Prostate gland (tissue), 2 donors: ENCODE measurements around the gene ZNF343. TPM values are rescaled to one million over a fixed set of nuclear protein-coding genes. Genes with fewer than 3 reads are reported as not detected.

ENCODE experiments used
- DNase-seq: peaks from one replicate; pipeline ENCODE4 v3.0.0-alpha.2; 2019; ENCODE audit warnings: low spot score
- H3K27ac ChIP-seq, 2 donors: fragments of 200-600 bp; sonication (generic); 2 replicates each; pipeline ENCODE4 v1.5.1; 2017 to 2019
- H3K27me3 ChIP-seq: fragments of 200-600 bp; sonication (generic); replicated peaks from 2 replicates; pipeline ENCODE4 v1.5.1; 2019; ENCODE audit not compliant: insufficient read depth
- H3K36me3 ChIP-seq, 2 donors: fragments of 200-600 bp; sonication (generic); 1 replicate in 1 of 2; 2 replicates in 1 of 2; pipeline versions ENCODE4 v1.5.1 to v1.8.1; 2017 to 2019
- H3K4me1 ChIP-seq: fragments of 200-600 bp; sonication (generic); replicated peaks from 2 replicates; pipeline ENCODE4 v1.5.1; 2019
- H3K4me3 ChIP-seq, 2 donors: fragments of 200-600 bp; sonication (generic); 2 replicates each; pipeline ENCODE4 v1.5.1; 2017 to 2019
- H3K9me3 ChIP-seq: fragments of 200-600 bp; sonication (generic); 2 replicates; pipeline ENCODE4 v1.5.1; 2017
- POLR2A ChIP-seq: fragments of 450-650 bp; IDR thresholded peaks from one replicate; pipeline ENCODE4 v1.6.1; 2016; ENCODE audit warnings: antibody characterized with exemption, mild to moderate bottlenecking
- POLR2AphosphoS5 ChIP-seq: sonication (generic); formaldehyde crosslinking; IDR thresholded peaks from one replicate; pipeline ENCODE4 v1.6.1; 2017; ENCODE audit warnings: antibody characterized with exemption
- WGBS: methylation state at CpG from one replicate; pipeline ENCODE4 v1.1.5; 2018; 5-methylcytosine and 5-hydroxymethylcytosine counted together
- intact Hi-C: fragments of 100-400 bp; cut with DNase I; formaldehyde crosslinking; loops from one replicate; pipeline ENCODE4 v1.14.2; 2022
- total RNA-seq, 2 donors: library from RNA; depleted of rRNA; stranded (reverse); fragments of >200 nt; gene quantifications; one replicate each; pipeline ENCODE4 v1.1.0, GENCODE V29; 2016
- TF ChIP-seq, protein P1 (sequence below), 4 experiments: fragments of 200-600 bp in 2 of 4; fragments of 450-650 bp in 2 of 4; sonication (generic) in 2 of 4; IDR thresholded peaks; 1 replicate in 3 of 4; 2 replicates in 1 of 4; pipeline ENCODE4 v1.5.1; 2016 to 2019; ENCODE audit warnings: antibody characterized with exemption in 4 of 4, mild to moderate bottlenecking in 2 of 4, moderate library complexity in 2 of 4

ZNF343 gene
- total RNA-seq, 2 donors from 2014 or later = 8.0 to 10.4 TPM

GRCh38 chr20:2520617-2521016 is 11.9 kb upstream of the ZNF343 start:
- TF ChIP-seq POLR2AphosphoS5 = no peak
- TF ChIP-seq, protein P1, sequence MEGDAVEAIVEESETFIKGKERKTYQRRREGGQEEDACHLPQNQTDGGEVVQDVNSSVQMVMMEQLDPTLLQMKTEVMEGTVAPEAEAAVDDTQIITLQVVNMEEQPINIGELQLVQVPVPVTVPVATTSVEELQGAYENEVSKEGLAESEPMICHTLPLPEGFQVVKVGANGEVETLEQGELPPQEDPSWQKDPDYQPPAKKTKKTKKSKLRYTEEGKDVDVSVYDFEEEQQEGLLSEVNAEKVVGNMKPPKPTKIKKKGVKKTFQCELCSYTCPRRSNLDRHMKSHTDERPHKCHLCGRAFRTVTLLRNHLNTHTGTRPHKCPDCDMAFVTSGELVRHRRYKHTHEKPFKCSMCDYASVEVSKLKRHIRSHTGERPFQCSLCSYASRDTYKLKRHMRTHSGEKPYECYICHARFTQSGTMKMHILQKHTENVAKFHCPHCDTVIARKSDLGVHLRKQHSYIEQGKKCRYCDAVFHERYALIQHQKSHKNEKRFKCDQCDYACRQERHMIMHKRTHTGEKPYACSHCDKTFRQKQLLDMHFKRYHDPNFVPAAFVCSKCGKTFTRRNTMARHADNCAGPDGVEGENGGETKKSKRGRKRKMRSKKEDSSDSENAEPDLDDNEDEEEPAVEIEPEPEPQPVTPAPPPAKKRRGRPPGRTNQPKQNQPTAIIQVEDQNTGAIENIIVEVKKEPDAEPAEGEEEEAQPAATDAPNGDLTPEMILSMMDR (IDR thresholded peaks at IDR 0.05) = no peak
- WGBS = 93% methylated on average over 3 of the region's 3 CpGs
- H3K4me1 ChIP-seq = no peaks in the 10 kb centered on the region
- no peaks in the 10 kb centered on the region for H3K9me3 ChIP-seq
- no peak for DNase-seq
- H3K27ac ChIP-seq = no peak overlapping the region
- H3K36me3 ChIP-seq = no peaks in the 10 kb centered on the region
- intact Hi-C loops = loop anchor here (10.0 kb wide), 1 partner anchor 334 kb away; no protein-coding TSS in a partner anchor
- no peak overlapping the region for H3K4me3 ChIP-seq
- H3K27me3 ChIP-seq = no peaks in the 10 kb centered on the region

DNA sequence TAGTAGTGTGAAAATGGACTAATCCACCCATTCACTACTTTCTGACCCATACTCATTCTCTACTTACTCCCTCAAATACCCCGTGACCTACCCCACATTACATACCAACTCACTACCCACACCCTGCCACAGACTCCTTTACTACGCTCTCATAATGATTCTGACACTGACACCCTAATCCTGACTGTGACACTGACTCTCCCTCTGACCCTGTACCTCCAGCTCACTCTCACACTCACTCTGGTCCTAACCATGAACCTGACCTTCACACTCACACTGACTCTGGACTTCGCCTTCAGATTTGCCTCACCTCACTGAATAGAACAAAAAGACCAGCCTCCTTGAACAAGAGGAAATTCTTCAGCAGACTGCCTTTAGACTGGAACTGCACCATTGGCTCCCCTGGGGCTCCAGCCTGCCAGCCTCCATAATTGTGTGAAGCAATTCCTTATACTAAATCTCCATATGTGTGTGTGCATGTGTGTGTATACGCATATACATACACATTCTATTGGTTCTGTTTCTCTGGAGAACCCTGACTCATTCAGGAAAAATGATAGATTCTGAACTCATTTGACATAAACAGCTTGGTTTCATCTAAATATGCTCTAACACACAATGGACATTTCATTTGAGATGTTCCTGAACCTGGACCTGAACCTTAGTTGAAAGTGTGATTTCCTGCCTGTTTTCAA is 10.5 kb upstream of the ZNF343 start:
- no peak for DNase-seq
- H3K9me3 ChIP-seq = no peaks in the 10 kb centered on the region
- H3K36me3 ChIP-seq = no peaks in the 10 kb centered on the region
- no peaks in the 10 kb centered on the region for H3K4me1 ChIP-seq
- no peak overlapping the region for H3K27ac ChIP-seq
- intact Hi-C loops = no loop called here
- WGBS = 92% methylated on average over 4 of the region's 4 CpGs
- no peak overlapping the region for H3K4me3 ChIP-seq
- no peaks in the 10 kb centered on the region for H3K27me3 ChIP-seq
- TF ChIP-seq POLR2AphosphoS5 (no peak), POLR2A (no peak)
- TF ChIP-seq, protein P1 (IDR thresholded peaks at IDR 0.05) = no peak

DNA sequence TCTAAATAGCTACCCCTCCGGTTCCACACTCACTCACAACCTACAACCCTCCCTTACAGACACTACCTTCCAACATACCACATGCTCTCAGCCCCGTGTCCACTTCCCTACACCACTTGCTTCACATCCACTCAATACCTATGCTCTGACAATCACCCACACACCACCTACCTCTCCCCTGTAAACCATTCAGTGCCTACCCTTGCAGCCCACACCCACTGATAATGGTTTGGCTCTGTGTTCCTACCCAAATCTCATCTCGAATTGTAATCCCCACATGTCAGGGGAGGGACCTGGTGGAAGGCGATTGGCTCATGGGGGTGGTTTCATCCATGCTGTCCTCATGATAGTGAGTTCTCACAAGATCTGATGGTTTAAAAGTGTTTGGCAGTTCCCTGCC is 9.8 kb upstream of the ZNF343 start:
- Histone ChIP-seq H3K4me3 (no peak overlapping the region), H3K27ac (no peak overlapping the region), H3K9me3 (no peaks in the 10 kb centered on the region), H3K4me1 (no peaks in the 10 kb centered on the region), H3K27me3 (no peaks in the 10 kb centered on the region), H3K36me3 (no peaks in the 10 kb centered on the region)
- no peak for DNase-seq
- TF ChIP-seq, protein P1 (IDR thresholded peaks at IDR 0.05) = no peak
- TF ChIP-seq POLR2AphosphoS5 = no peak
- no peak for TF ChIP-seq POLR2A
- WGBS = 72% methylated on average over 4 of the region's 4 CpGs
- intact Hi-C loops = no loop called here

DNA sequence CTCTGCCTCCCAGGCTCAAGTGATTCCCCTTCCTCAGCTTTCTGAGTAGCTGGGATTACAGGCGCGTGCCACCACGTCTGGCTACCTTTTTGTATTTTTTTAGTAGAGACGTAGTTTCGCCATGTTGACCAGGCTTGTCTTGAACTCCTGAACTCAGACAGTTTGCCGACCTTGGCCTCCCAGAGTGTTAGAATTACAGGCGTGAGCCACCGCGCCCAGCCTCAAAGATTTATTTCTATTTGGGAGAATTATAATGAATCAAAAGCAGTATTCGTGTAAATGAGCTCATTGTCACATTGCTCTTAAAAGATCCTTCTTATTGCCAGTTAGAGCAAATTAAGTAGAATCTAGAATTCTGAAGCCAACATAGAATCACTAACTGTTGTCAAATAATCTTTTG is 9.4 kb upstream of the ZNF343 start:
- Histone ChIP-seq H3K4me1 (no peaks in the 10 kb centered on the region), H3K27me3 (no peaks in the 10 kb centered on the region), H3K36me3 (no peaks in the 10 kb centered on the region), H3K9me3 (no peaks in the 10 kb centered on the region), H3K27ac (no peak overlapping the region), H3K4me3 (no peak overlapping the region)
- 78% methylated on average over 10 of the region's 10 CpGs for WGBS
- DNase-seq = no peak
- TF ChIP-seq POLR2A = no peak
- TF ChIP-seq, protein P1 (IDR thresholded peaks at IDR 0.05) = no peak
- TF ChIP-seq POLR2AphosphoS5 = no peak
- intact Hi-C loops = no loop called here

- intact Hi-C loops = no loop called here
- no peak overlapping the region for H3K27ac ChIP-seq
- no peaks in the 10 kb centered on the region for H3K36me3 ChIP-seq
- WGBS = 64% methylated on average over 2 of the region's 2 CpGs
- no peak overlapping the region for H3K4me3 ChIP-seq
- no peaks in the 10 kb centered on the region for H3K9me3 ChIP-seq
- no peak for DNase-seq
- no peaks in the 10 kb centered on the region for H3K27me3 ChIP-seq
- TF ChIP-seq POLR2A = no peak
- no peak for TF ChIP-seq POLR2AphosphoS5
- TF ChIP-seq, protein P1 (IDR thresholded peaks at IDR 0.05) = no peak
- no peaks in the 10 kb centered on the region for H3K4me1 ChIP-seq
Observed at GRCh38 chr20:2516399-2516798, 7.7 kb upstream of the ZNF343 start.
